Activated CD4-positive, CD25-positive, alpha-beta regulatory T cell treated with anti-CD3 and anti-CD28 coated beads, Interleukin-2, amount 50 U/mL, for 72 hours (primary cell): ENCODE measurements around the gene MAP3K4.
"Not testable (repeated sequence)": the region's sequence is repeated elsewhere in the genome, so short reads cannot be mapped to it uniquely, and the experiment has no call there.

Experiments used
- DNase-seq: peaks from one replicate; pipeline ENCODE4 v3.0.0; 2021

Gene MAP3K4

DNA sequence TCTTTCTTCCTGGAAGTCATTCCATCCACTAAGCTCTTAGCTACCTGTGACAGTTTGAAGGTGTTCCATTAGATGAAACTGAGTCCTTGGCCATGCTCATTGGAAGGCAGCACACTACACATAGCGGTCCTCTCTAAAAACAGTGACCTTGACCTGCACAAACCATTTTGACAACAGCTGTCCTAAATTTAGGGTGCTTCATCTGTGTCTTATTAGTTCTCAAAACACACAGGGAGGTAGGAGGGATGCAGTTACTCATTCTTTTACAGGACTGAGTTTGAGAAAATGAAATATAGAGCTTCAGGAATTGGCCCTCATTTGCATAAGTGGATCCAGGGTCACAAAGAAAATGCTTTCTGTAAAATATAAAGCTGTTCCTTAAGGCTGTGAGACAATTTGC lies 20.4 kb upstream of the MAP3K4 start:
- no peak for DNase-seq

DNA sequence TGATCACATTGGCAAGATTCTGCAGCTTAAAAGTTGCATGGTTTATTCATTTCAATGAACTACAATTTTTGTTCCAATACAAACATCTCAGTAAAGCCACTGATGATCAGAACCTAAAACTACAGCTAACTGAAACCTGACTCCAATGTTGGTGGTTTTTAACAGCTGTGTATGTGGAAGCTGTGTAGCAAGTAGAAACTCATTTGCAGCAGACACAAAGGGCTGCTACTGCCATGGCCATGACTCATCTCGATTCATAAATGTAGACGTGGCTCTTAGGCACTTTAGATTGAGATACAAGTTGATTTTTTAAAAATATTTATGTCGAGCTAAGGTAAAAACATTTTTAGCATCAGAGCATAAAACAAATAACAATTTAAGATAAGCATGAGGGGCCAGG lies 19.5 kb upstream of the MAP3K4 start:
- DNase-seq = no peak

DNA sequence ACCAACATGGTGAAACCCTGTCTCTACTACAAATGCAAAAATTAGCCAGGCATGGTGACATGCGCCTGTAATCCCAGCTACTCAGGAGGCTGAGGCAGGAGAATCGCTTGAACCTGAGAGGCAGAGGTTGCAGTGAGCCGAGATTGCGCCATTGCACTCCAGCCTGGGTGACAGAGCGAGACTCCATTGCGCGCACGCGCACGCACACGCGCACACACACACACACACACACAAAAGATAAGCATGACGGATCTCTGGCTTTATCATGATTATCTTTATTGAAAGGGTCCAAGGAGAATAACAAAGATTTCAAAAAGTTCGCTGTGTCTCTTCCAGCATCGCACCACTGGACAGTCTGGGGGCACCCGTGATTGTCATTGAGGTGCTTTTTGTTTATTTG lies 19.0 kb upstream of the MAP3K4 start:
- not testable (repeated sequence) for DNase-seq

DNA sequence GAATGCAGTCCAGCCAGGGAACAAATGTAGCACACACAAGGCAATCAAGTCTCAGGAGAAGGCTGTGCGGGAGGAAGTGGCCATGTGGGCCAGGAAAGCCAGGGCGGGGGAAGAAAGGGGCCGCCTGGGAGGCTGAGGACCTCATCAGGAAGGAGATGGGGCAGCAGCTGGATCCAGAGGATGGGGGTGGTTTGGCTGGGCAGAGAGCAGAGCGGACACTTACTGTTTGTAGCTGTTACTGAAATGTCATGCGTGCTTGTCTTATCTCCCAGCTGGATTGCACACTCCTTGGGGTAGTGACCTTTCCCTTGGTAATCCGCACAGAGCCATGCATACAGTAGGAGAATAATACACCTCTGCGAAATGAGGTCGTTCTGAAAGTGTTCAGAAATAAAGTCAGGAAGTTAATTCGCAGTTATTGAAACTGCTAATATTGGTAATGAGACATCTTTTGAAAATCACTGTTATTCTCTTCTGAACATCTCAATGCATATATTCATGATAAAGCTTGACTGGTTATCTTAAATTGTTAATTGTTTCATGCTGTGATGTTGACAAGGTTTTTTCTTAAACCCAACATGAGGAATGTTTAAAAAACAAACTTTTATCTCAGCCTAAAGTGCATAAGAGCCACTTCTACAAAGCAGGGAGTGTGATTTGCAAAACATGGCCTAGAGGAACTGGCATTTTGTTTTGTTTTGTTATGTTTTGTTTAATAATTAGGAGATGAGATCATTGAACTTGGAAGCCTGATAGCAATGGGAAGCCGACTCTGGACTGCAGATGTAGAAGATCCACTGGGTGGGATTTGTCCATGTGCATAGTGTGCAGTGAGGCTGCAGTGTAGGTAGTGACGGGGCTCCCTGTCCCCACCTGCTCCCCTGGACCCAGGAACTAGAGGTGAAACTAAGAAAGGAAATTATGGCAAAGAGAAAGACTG lies 18.0 kb upstream of the MAP3K4 start:
- DNase-seq = no peak

DNA sequence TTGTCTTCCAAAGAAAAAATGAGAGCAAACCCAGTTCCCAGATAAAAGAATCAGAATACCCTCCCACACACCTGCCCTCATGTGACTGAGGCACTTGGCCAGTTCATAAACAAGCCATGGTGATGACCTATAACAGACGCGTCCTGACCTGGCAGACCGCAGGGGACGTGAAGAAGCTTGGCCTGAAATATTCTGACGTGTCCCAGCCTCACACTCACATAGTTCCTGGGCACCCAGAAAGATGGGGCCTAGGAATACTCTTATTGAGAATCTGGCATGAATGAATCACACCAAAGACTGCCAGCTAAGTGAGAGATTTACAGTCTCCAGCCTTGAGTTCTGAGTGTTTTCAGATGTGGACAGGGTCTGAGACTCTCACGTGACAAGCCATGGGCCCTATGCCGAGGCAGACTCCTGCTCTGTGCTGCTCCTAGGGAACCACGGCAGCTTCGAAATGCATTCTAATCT lies 17.2 kb upstream of the MAP3K4 start:
- no peak for DNase-seq

DNA sequence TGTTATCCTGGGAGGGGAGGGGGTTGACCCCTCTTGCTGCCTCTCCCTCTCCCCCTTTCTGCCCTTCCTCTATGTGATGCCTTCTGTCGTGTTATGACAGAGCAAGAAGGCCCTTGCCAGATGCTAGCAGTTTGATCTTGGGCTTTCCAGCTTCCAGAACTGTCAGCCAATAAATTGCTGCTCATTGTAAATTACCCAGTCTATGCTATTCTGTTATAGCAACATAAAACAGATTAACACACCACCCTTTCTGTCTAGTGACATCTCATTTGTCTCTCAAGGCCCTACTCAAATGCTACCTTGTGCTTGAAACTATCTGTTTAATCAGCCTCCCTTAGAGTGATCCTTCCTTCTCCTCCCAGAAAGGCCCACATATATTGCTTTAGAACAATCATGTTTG lies 16.4 kb upstream of the MAP3K4 start:
- no peak for DNase-seq

DNA sequence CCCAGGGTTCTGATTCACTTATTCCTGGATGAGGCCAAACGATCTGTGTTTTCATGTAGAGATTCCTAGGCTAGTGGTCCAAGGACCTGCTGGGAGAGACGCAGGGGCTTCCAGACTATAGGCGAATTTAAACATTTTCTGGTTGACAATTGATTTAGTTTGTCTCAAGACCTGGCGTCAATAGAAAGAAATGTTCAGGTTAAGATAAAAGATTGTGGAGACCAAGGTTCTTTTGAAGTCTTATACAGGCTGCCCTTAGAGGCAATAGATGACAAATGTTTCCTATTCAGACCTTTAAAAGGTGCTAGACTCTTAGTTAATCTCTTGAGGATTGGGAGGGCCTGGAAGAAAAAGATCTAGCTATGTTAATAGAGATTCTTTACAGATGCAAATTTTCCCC lies 15.6 kb upstream of the MAP3K4 start:
- not testable (repeated sequence) for DNase-seq

DNA sequence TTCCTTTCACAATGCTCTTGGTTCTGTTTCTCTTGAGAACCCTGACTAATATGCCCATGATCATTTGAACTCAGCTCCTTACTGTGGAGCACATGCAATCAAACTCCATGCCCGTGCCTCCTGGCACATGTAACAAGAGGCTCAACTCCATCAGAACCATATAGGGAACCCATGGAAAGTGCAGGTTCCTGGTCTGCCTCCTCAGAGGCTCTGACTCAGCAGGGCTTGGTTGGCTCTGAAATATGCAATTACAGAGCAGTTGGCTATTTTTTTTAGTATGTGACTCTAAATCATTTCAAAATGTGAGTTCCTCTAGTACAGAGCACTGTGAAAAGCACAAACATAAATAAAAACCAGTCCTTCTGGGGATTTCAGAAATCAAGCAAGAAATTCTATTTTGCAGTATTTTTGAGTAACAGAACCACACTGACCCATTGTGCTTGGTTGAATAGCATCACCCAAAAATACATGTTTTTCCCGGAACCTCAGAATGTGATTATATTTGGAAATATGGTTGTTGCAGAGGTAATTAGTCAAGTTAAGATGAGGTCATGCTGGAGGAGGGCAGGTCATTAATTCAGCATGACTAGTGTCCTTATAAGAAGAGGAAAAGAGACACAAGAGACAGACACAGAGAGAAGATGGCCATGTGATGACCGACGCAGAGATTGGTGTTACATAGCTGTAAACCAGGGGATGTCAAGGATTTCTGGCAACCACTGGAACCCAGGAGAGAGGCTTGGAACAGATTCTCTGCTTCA lies 13.2 kb upstream of the MAP3K4 start:
- DNase-seq = no peak

DNA sequence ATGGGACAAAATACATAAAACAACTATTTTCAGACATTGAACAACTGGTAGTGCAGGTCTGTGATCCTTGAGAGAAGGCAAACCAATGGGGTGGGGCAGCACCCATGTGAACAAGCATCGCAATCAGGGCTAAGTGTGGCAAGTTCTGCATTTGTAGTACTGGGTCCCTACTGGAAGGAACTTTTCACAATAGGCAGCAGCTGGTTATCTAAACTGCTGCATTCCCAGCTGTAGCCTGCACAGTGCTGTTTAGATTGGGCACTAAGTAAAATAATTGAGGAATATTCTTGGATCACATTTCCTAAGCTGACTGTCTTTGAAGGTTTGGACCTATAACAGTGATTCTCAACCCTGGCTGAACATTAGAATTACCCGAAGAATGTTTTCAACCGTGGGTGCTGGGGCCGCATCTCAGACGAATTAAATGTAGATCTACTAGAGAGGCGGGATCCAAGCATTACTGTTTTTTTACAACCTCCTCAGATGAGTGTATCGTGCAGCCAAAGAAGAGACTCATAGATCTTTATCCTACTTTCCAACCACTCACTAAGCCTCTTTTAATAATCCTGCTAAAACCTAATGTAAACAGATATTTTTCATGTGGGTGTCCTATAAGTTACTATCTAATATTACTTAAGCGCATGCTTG lies 12.4 kb upstream of the MAP3K4 start:
- DNase-seq = no peak

DNA sequence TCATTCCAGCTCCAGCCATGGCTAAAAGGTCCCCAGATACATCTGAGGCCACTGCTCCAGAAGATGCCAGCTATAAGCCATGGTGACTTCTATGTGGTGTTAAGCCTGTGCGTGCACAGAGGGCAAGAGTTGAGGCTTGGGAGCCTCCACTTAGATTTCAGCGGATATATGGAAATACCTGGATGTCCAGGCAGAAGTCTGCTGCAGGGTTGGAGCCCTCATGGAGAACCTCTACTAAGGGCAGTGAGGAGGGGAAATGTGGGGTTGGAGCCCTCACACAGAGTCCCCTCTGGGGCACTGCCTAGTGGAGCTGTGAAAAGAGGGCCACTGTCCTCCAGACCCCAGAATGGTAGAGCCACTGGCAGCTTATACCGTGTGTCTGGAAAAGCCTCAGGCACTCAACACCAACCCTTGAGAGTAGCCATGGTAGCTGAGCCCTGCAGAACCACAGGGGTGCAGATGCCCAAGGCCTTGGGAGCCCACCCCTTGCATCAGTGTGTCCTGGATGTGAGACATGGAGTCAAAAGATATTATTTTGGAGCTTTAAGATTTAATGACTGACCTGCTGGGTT lies 8.1 kb upstream of the MAP3K4 start:
- not testable (repeated sequence) for DNase-seq

DNA sequence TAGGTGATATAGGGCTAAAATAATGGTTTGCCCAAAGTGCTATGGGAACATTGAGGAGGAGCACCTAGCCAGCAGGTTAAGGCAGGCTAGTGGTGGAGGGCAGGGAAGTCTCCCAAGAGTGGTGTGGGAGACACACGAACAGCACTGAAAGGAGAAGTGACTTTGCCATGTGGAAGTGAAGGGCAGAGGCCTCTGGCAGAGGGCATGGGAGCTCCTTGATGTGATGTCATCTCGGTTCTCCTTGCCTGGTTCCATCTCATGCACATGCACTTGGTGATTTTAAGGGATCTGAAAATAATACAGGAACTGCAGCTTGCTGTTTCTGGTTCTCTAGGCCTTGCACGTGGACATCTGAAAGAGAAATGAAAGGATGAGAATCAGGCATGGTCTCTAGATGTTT lies 4.7 kb upstream of the MAP3K4 start:
- DNase-seq = no peak

DNA sequence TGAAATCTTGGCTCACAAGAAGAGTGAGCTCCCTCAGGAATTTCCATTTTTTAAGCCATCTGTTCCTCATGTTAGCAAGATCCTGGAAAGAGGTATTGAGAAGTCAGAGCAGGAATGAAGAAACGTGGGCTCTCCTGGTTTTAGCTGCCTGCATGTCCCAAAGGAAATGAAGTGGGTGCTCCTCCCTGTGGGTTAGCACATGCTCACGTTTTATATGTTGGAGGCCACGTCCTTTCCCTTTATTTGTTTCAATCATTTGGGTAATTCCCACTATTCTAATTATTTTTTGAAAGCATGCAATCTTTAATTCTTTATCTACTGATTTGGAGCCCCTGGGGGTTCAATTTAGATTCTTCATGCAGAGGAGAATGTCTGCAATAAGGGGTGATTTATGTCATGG lies 4.3 kb upstream of the MAP3K4 start:
- no peak for DNase-seq

DNA sequence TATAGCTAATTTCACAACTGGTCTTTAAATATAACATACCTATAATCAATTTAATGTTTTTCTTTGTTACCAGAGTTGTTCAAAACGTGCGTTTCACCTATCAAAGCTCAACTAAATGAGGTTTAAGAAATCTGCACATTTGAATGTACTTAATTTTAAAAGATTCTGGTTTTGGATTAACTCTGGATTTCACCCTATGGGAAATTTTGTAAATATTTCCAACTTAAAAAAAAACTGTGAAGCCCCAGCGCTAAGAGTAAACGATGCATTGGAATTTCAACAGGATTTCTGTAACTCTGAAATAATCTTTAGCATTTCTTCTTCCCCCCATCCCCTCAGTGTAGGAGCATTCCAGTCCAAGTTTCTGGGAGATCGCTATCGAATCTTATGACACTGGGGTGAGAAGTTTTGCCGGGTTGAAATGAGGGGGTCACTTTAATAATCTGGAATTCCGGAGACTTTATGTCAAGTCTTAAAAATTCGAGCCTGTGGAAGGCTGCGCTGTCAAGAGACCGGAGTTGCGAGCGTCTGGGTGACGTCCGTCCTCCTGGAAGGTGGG lies 643 bp upstream of the MAP3K4 start:
- DNase-seq = no peak

DNA sequence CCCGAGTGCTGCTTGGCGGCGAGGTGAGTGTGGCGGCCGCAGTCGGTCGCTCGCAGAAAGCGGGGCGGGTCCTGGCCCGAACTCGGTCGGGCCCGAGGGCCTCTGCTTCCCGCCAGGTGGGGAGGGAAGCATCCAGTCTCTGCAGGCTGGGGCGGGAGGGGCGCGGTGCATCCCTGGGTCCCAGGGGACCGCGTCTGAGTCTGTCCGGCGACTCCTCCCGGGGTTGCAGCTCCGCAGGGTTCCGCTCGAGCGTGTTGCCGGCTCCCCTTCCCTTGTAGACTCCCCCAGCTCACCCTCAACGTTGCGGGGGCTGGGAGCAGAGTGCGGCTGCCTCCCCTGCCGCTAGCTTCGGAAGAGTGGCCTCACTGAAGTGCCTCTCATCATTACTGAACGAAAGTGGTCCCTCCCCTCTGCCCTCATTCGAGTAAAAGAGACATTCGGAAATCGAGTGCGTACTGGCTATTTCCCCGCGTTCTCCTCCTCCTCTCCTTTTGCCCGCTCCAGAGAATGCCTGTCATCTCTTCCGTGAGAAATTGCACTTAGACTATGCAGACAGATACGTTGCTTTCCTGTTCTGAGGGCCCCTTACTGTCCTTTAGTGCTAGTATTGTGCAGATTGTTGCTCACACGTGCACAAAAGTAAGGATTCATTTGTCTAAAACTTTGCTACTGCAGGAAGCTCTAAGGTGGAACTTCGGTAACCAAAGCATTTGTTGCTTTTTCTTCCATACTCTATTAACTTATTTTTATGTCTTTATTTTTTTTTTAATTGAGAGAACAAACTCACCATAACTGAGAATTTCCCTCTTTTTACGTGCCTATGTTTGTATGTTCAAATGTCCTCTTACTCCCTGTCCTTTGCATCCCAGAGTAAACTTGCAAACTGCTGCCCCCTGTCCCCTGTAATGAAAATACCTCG lies 751 bp downstream of the MAP3K4 start:
- DNase-seq = no peak

DNA sequence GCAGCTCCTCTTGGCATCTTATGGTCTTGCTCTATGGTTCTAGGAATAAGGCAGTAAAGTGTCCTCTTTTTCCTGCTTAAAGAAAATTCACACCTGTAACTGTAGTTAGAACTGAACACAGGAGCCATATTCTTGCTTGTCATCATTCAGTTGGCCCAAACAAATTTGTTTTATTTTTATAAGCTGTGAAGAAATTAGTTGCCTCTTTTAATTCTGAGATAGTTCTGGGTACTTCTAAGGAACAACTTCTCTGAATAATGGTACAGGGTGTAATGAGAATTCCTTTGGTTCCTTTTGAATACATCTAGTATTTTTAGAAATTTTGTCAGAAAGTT lies 1.4 kb downstream of the MAP3K4 start:
- no peak for DNase-seq

DNA sequence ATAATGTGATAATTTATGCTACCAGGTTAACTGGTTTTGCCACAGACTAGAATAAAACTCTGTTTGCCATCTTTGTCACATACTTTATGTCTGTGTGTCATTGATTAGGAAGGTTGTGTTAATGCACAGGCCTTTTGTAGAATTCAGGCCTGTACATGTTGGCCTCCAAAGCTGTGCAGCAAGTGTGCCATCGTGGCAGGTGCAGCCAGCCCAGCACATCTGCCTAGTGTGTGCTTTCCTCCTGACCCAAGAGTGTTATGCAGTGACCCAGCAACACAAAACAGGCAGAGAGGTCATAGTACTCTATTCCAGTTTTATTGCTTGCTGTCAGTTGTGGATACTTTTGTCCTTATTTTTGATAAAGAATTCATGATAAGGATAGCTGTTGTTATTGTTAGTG lies 3.7 kb downstream of the MAP3K4 start:
- DNase-seq = no peak

DNA sequence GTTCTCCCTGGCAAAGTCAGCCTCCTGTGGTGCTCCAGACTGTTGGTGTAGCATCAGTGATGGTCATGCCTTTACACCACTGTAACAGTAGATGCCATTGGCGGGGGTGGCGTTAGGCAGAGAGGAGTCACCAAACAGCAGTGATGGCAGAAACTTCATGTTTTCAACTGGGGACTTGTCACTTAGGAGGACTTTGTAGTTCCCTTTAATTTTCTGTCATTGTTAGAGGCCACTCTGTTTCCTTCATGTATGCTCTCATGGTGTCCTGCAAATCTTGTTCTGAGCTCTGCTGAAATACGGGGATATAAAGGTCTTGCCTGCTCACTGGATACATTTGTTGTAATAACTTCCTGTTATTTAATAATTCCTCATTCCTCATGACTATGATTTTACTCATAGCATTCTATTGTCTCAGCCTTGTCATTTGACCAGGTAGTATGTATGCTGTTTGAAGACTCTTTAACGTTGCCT lies 4.6 kb downstream of the MAP3K4 start:
- DNase-seq = no peak

DNA sequence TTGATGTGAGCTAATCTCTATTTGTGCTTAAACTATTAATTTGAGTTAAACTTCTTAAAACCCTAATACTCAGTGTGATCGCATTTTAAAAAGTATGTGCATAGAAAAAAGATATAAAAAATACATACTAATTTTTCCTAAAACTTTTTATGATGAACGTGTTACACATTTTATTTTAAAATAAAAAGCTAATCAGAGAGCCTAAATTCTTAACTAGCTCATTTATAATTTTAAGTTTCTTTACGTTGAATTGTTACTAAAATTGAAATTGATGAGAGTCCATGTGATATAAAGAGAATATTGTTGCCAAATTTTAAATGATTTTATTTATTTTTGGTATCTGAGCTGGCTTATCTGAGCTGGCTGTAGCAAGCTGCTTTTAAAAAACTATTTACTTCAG lies 6.6 kb downstream of the MAP3K4 start:
- no peak for DNase-seq

DNA sequence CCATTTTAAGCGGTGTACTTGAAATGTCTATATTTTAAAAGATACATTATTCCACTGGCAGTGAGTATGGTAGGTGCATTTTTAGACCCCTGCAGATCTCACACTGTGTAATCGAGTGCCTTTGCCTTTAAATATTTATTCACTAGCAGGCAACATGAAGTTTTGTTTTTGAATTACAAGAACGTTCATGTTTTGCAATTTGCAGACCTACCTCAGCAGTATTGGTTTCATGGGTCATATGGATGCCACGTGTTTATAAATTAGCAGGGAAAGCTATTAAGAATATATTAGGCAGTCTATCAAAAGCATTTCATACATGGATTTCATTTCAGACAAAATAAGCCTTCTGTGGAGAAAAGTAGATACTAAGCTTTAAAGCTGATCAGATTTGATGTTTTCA lies 7.2 kb downstream of the MAP3K4 start:
- no peak for DNase-seq

DNA sequence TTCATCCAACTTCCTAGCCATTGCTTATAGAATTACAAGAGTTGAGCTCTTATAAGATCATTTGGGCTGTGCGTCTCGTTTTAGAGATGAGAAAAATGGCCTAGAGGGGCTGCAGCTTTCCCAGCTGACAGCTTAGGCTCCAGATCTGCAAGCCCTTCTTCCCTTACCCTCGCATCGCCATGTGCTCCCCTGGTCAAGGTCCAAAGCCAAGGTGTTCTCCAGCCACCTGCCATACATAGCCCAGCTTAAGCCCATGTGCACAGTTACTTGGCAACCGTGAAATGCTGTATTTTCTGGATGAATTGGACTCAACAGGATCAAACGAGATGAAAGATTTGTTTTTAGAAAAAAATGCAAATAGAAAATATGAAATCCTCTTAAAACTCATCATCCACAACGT lies 7.9 kb downstream of the MAP3K4 start:
- no peak for DNase-seq

DNA sequence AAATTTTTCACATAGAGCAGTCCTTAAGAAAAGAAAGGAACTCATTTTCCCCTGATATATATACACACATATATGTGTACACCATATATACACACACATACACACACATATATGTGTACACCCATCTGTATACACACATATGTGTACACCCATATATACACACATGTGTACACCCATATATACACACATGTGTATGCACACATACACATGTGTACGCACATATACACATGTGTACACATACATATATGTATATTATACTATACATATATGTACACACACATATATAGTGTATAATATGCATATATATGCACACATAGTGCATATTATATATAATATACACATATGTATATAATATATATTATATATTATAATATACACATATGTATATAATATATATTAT lies 9.1 kb downstream of the MAP3K4 start:
- no peak for DNase-seq

DNA sequence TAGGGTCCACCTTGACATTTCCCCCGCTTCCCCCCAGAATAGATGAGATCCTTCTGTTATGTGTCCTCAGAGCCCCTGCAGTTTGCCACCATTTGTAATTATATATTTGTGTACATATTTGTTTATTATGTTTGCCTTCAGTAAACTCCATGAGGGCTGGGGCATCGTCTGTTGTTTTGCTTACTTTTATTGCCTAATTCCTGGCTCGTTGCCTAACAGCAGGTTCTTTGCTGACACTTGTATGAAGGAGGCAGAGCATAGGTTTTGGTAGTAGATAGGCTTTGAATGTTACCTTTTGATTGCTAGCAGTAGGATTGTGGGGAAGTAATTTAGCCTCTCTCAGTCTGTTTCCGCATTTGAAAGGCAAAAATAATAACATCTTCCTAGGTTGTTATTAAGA lies 9.9 kb downstream of the MAP3K4 start:
- no peak for DNase-seq
